Sigmoid colon (tissue), 7 donors: ENCODE data around the gene HAT1. TPM values are rescaled to one million over a fixed set of nuclear protein-coding genes. Genes with fewer than 3 reads are reported as not detected.

ENCODE experiments used
- DNase-seq: peaks from one replicate; pipeline ENCODE4 v3.0.0-alpha.2; 2019
- H3K27ac ChIP-seq, 4 donors: fragments of 200-600 bp; sonication (generic); one replicate each; pipeline ENCODE4 v1.5.1; 2016 to 2019; ENCODE audit warnings: mild to moderate bottlenecking in 1 of 4
- H3K27me3 ChIP-seq, 3 donors: fragments of 200-600 bp; sonication (generic); one replicate each; pipeline ENCODE4 v1.5.1; 2019; ENCODE audit warnings: mild to moderate bottlenecking in 1 of 3
- H3K36me3 ChIP-seq, 4 donors: fragments of 200-600 bp; sonication (generic); one replicate each; pipeline ENCODE4 v1.5.1; 2016 to 2019
- H3K4me1 ChIP-seq, 4 donors: fragments of 200-600 bp; sonication (generic); one replicate each; pipeline ENCODE4 v1.5.1; 2017 to 2019
- H3K4me3 ChIP-seq, 4 donors: fragments of 200-600 bp; sonication (generic); one replicate each; pipeline ENCODE4 v1.5.1; 2017 to 2019; ENCODE audit warnings: mild to moderate bottlenecking in 2 of 4, moderate library complexity in 1 of 4
- H3K9me3 ChIP-seq, 4 donors: fragments of 200-600 bp in 3 of 4; sonication (generic) in 3 of 4; one replicate each; pipeline versions ENCODE4 v1.5.1 to v1.6.1; 2013 to 2019
- CTCF ChIP-seq, 4 experiments: fragments of 450-650 bp in 3 of 4; fragments of 200-600 bp in 1 of 4; IDR thresholded peaks; one replicate each; pipeline ENCODE4 v1.5.1; 2016 to 2019; ENCODE audit warnings: antibody characterized with exemption in 4 of 4, mild to moderate bottlenecking in 3 of 4, moderate library complexity in 2 of 4
- EP300 ChIP-seq, 4 donors: sonication (generic); formaldehyde crosslinking; IDR thresholded peaks; one replicate each; pipeline ENCODE4 v1.6.1; 2017; ENCODE audit warnings: antibody characterized with exemption in 4 of 4
- POLR2A ChIP-seq, 2 donors: fragments of 450-650 bp; IDR thresholded peaks; one replicate each; pipeline ENCODE4 v1.6.1; 2016; ENCODE audit warnings: antibody characterized with exemption in 2 of 2, mild to moderate bottlenecking in 2 of 2, moderate library complexity in 2 of 2
- POLR2AphosphoS5 ChIP-seq, 4 donors: sonication (generic); formaldehyde crosslinking; IDR thresholded peaks; one replicate each; pipeline ENCODE4 v1.6.1; 2017; ENCODE audit warnings: antibody characterized with exemption in 4 of 4
- WGBS, 2 donors: extraction: QIAGEN DNeasy Blood & Tissue Kit; methylation state at CpG; one replicate each; pipeline ENCODE4 v1.1.7; 2013; 5-methylcytosine and 5-hydroxymethylcytosine counted together
- intact Hi-C: fragments of 100-400 bp; cut with DNase I; formaldehyde crosslinking; loops from one replicate; pipeline ENCODE4 v1.15.1; 2023
- polyA plus RNA-seq, 3 donors: library from polyadenylated mRNA; stranded (reverse); fragments of 200-250 nt; gene quantifications; one replicate each; pipeline ENCODE4 v1.2.3, GENCODE V29; 2013
- total RNA-seq, 4 donors: library from RNA; depleted of rRNA; stranded (reverse); fragments of >200 nt; gene quantifications; one replicate each; pipeline ENCODE4 v1.1.0, GENCODE V29; 2016
- donor health status: healthy with polysubstance abuse.
- donor health status: Bipolar disorder and iron deficiency.
- donor health status: healthy.

Gene HAT1
- total and polyA plus RNA-seq, 7 donors = 25.5 to 41.0 (median 34.0) TPM

DNA sequence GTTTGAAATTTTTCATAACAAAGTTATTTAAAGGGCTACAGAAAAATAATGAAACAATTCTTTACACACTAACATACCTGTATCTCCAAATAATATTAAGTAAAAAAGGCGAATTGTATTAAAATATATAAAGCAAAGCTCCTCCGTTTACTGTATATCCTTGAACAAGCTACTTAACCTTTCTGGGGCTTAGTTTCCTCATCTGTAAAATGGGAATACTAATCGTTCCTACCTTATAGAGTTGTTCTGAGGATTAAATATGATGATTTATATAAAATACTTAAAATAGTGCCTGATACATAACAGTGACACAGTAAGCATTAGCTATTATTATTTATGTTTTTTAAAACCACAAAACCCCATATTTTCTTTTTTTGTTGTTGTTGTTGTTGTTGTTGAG is 41.5 kb upstream of the HAT1 start:
- Histone ChIP-seq H3K9me3 (no peaks in the 10 kb centered on the region), H3K27ac (peak overlapping the region in 2 of 4 donors; percentile 64 to 79), H3K27me3 (no peaks in the 10 kb centered on the region), H3K36me3 (no peaks in the 10 kb centered on the region), H3K4me3 (no peak overlapping the region), H3K4me1 (peaks cover 0 to 52% (median 31%) of the 10 kb centered on the region in 4 donors)
- no peak for TF ChIP-seq CTCF (IDR thresholded peaks at IDR 0.05)
- no peak for TF ChIP-seq EP300 (IDR thresholded peaks at IDR 0.05)
- TF ChIP-seq POLR2A (IDR thresholded peaks at IDR 0.05) = no peak
- TF ChIP-seq POLR2AphosphoS5 (IDR thresholded peaks at IDR 0.05) = no peak
- 96 to 97% methylated on average over 3 of the region's 3 CpGs for WGBS, 2 donors
- no peak for DNase-seq
- intact Hi-C loops = no loop called here

- no peak for TF ChIP-seq CTCF (IDR thresholded peaks at IDR 0.05)
- TF ChIP-seq EP300 (IDR thresholded peaks at IDR 0.05) = no peak
- no peak for TF ChIP-seq POLR2AphosphoS5 (IDR thresholded peaks at IDR 0.05)
- TF ChIP-seq POLR2A (IDR thresholded peaks at IDR 0.05) = no peak
- Histone ChIP-seq H3K27me3 (no peaks in the 10 kb centered on the region), H3K36me3 (no peaks in the 10 kb centered on the region), H3K4me1 (peaks cover 0 to 38% (median 29%) of the 10 kb centered on the region in 4 donors), H3K27ac (peak overlapping the region in 3 of 4 donors; percentile 27 to 48 (median 38)), H3K9me3 (no peaks in the 10 kb centered on the region), H3K4me3 (no peak overlapping the region)
- 92 to 93% methylated on average over 2 of the region's 2 CpGs for WGBS, 2 donors
- no peak for DNase-seq
- intact Hi-C loops = no loop called here
These were observed 40.0 kb upstream of the HAT1 start for GRCh38 chr2:171882089-171882769.

DNA sequence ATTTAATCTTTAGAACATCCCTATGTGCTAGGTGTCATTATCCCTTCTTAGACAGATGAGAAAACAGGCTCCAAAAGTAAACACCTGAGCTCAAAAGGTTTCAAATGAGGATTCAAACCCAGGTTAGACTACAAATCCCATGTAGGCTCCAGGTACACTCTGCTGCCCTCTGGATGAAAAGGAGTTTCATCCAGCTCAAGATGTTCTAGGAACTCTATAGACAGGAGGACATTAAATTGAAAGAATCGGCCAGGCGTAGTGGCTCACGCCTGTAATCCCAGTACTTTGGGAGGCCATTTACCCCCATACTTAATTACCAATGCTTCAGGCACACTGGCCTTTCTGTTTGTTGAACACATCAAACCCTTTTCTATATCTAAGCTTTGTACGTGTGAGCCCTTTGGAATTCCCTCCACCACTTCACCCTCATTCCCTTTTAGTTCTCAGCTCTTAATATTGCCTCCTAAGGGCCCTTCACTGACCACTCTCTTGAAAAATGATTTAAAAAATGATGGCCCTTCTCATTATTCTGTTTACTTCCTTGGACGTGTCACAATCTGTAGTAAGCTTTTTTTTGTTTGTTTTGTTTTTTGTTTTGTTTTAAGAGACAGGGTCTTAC is 38.9 kb upstream of the HAT1 start:
- H3K4me1 ChIP-seq = peaks cover 0 to 27% (median 23%) of the 10 kb centered on the region in 4 donors
- H3K27me3 ChIP-seq = no peaks in the 10 kb centered on the region
- TF ChIP-seq POLR2AphosphoS5 (IDR thresholded peaks at IDR 0.05) (no peak), EP300 (IDR thresholded peaks at IDR 0.05) (no peak), POLR2A (IDR thresholded peaks at IDR 0.05) (no peak), CTCF (IDR thresholded peaks at IDR 0.05) (no peak)
- H3K36me3 ChIP-seq = no peaks in the 10 kb centered on the region
- intact Hi-C loops = no loop called here
- no peak overlapping the region for H3K4me3 ChIP-seq
- no peaks in the 10 kb centered on the region for H3K9me3 ChIP-seq
- 94 to 96% methylated on average over 5 of the region's 5 CpGs for WGBS, 2 donors
- H3K27ac ChIP-seq = peak overlapping the region in 2 of 4 donors; percentile 28 to 48
- no peak for DNase-seq

DNA sequence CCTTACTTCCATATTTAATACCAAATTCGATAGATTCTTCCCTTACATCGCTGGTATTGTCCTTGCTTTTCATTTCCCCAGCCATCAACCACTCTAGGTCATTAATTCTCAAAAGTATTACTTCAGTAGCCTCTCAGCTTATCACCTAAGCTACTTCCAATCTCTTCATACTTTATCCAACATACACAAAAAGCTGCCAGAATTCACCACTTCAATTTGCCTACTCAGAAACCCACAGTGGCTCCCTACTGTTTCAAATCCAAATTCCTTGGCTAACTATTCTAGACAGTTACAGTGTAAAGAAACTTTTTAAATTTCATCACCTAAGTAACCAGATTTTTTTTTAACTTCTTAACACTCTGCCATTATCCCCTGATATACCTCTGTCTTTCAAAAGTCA is 32.9 kb upstream of the HAT1 start:
- intact Hi-C loops = no loop called here
- Histone ChIP-seq H3K9me3 (no peaks in the 10 kb centered on the region), H3K27me3 (no peaks in the 10 kb centered on the region), H3K27ac (no peak overlapping the region), H3K4me1 (peaks cover 0 to 38% (median 9%) of the 10 kb centered on the region in 4 donors), H3K36me3 (no peaks in the 10 kb centered on the region), H3K4me3 (no peak overlapping the region)
- 97% methylated on average over 2 of the region's 2 CpGs for WGBS, 2 donors
- TF ChIP-seq CTCF (IDR thresholded peaks at IDR 0.05) (no peak), POLR2A (IDR thresholded peaks at IDR 0.05) (no peak), POLR2AphosphoS5 (IDR thresholded peaks at IDR 0.05) (no peak), EP300 (IDR thresholded peaks at IDR 0.05) (no peak)
- no peak for DNase-seq
